ENCODE measurements around the gene TNRC6B.

The TNRC6B gene

DNA sequence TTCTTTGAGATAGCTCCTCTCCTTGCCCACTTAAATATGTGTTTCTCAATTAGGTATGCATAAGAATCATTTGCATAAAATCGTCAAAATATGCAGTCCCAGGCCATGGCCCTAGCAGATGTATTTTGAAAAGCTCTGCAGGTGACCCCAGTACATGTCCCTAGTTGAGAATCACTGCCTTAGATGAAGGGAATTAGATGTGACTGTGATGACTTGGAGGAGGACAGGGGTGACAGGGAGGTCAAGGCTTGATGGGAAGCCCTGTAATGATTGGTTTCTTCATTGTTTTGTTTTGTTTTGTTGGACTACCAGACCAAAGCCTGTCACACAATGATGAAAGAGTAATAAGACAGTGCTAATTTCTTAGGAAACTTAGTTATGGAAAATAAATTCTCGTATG is 74.4 kb downstream of the TNRC6B start:
- no peak overlapping the region for H3K4me3 ChIP-seq (ENCODE audit: low read depth, low read length)
- TF ChIP-seq CTCF (IDR thresholded peaks at IDR 0.05; ENCODE audit: borderline replicate concordance, insufficient read depth, low read depth, low read length), result no peak

GRCh38 chr22:40256516-40256915 is 78.8 kb downstream of the TNRC6B start:
- no peak for TF ChIP-seq CTCF (IDR thresholded peaks at IDR 0.05; ENCODE audit: borderline replicate concordance, insufficient read depth, low read depth, low read length)
- no peak overlapping the region for H3K4me3 ChIP-seq (ENCODE audit: low read depth, low read length)

- no peak overlapping the region for H3K4me3 ChIP-seq (ENCODE audit: low read depth, low read length)
- TF ChIP-seq CTCF (IDR thresholded peaks at IDR 0.05; ENCODE audit: borderline replicate concordance, insufficient read depth, low read depth, low read length), result no peak
Observed at GRCh38 chr22:40258017-40258416, 80.3 kb downstream of the TNRC6B start.

- no peak overlapping the region for H3K4me3 ChIP-seq (ENCODE audit: low read depth, low read length)
- TF ChIP-seq CTCF (IDR thresholded peaks at IDR 0.05; ENCODE audit: borderline replicate concordance, insufficient read depth, low read depth, low read length), result no peak
Observed at GRCh38 chr22:40258501-40258915, 80.8 kb downstream of the TNRC6B start.

DNA sequence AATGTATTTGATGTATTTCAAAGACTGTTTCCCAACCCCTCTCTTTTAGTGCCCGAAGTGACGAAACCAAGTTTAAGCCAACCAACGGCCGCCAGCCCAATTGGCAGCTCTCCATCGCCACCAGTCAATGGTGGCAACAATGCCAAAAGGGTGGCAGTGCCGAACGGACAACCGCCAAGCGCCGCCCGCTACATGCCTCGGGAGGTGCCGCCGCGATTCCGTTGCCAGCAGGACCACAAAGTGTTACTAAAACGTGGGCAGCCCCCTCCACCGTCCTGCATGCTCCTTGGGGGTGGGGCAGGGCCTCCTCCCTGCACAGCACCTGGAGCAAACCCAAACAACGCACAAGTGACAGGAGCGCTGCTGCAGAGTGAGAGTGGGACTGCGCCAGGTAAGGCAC is 84.1 kb downstream of the TNRC6B start:
- no peak for TF ChIP-seq CTCF (IDR thresholded peaks at IDR 0.05; ENCODE audit: borderline replicate concordance, insufficient read depth, low read depth, low read length)
- H3K4me3 ChIP-seq (ENCODE audit: low read depth, low read length), result no peak overlapping the region

- no peak overlapping the region for H3K4me3 ChIP-seq (ENCODE audit: low read depth, low read length)
- no peak for TF ChIP-seq CTCF (IDR thresholded peaks at IDR 0.05; ENCODE audit: borderline replicate concordance, insufficient read depth, low read depth, low read length)
Observed at GRCh38 chr22:40263191-40263590, 85.5 kb downstream of the TNRC6B start.

DNA sequence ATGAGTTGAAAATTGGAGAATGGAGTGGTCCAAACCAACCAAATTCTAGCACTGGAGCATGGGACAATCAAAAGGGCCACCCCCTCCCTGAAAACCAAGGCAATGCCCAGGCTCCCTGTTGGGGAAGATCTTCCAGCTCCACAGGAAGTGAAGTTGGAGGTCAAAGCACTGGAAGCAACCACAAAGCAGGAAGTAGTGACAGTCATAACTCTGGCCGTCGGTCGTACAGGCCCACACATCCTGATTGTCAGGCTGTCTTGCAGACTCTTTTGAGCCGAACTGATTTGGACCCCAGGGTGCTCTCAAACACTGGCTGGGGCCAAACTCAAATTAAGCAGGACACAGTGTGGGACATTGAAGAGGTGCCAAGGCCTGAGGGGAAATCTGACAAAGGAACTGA is 88.1 kb downstream of the TNRC6B start:
- TF ChIP-seq CTCF (IDR thresholded peaks at IDR 0.05; ENCODE audit: borderline replicate concordance, insufficient read depth, low read depth, low read length), result no peak
- H3K4me3 ChIP-seq (ENCODE audit: low read depth, low read length), result no peak overlapping the region
